ENCODE measurements around the gene TMEM63C.

The TMEM63C gene, protein sequence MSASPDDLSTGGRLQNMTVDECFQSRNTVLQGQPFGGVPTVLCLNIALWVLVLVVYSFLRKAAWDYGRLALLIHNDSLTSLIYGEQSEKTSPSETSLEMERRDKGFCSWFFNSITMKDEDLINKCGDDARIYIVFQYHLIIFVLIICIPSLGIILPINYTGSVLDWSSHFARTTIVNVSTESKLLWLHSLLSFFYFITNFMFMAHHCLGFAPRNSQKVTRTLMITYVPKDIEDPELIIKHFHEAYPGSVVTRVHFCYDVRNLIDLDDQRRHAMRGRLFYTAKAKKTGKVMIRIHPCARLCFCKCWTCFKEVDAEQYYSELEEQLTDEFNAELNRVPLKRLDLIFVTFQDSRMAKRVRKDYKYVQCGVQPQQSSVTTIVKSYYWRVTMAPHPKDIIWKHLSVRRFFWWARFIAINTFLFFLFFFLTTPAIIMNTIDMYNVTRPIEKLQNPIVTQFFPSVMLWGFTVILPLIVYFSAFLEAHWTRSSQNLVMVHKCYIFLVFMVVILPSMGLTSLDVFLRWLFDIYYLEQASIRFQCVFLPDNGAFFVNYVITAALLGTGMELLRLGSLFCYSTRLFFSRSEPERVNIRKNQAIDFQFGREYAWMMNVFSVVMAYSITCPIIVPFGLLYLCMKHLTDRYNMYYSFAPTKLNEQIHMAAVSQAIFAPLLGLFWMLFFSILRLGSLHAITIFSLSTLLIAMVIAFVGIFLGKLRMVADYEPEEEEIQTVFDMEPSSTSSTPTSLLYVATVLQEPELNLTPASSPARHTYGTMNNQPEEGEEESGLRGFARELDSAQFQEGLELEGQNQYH

DNA sequence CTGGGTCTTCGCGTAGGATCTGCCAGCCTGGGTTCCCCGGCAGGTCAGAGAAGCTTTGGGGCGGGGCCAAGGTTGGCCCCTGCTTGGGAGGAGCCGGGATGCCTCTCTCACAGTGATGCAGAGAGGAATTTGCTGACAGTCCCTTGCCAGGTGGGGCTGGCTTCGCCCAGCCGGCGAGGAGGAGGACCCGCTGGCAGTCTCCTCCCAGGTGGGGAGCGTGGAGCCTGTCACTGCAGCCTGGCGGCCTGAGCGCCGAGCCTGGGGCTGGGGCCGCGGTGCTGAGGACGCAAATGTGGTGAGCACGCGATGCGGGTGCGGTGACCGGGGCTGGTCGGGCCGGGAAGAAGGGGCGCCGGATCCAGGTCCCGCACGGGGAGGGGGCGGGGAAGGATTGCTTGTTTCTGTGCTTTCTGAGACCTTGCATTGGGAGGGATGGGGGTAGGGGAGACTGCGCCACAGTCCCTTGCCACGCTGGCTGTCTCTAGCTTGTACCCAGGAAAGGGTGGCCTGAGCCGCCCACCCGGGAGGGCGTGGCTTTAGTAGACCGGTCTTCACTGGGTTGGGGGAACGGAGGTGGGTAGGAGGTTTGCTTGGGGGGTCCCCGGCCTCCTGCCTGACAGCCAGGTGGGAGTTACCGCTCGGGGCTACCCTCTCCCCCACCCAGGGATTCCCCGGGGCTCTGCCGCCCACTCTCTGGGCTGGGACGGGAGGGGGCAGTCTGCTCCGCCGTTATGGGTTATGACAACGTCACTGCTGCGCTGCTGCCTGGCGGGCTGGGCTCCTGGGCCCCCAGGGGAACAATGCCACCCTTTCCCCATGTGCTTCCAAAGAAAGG is at the start of gene TMEM63C:
TSS of gene TMEM63C (plus strand) at position 196 of the 835 bp plus-strand sequence. CDS start 37,016 bp downstream, outside the sequence.
- DNase-seq: peak; percentile 68

DNA sequence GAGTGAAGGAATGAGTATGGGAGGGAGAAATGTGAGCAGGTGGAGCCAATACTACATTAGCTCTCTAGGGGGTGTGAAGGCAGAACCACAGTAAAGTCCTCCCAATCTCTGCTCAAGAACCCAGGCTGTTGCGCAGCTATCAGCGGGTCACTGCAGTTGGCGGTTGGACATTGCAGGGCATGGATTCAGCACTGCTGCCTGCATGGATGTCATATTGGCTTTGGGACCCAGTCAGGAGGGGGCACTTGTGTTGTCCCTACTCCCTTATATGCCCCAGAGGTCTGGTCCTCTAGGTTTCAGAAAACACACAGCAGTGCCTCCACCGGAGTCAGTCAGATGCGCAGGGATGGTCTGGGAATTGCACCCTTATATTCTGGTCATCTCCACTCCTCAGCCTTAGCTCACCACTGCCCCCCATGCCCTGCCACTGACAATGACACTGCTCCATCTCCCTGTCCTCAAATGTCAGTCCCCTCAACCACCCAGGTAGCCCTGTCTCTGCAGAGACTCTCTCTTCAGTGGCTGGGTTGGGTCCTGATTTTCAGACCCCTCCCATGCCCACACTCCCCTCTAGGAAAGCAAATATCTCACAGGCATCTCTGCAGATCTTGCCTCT is 49.6 kb upstream of the TMEM63C start:
- DNase-seq: no peak

DNA sequence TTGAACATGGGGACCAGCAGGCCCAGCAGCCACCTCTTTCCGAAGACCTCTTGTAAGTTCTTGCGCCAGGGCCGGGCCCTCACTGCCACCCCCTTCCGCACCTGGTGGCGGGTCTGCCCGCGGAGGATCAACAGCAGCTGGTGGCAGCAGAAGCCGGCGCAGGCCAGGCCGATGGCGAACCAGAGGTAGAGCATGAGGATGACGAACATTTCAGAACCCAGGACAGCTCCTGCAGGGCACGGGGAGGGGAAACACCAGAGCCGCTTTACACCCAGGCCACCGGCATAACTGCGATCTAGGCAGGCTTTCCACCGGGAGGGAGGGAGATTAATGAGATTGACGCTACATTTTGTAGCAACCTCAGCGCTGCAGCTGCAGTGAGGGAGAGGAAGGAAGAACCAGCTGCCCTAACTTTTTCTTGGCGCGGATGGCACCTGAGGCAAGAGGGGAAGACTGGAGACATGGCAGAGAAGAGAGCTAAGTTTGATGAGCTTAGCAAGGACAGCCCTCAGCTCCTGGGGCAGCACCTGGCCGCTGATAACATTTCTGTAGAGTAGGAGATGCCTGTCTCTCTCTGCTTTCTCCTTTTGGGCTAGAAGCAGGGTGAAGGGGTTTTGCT is 47.8 kb upstream of the TMEM63C start:
- DNase-seq: peak; percentile 49

DNA sequence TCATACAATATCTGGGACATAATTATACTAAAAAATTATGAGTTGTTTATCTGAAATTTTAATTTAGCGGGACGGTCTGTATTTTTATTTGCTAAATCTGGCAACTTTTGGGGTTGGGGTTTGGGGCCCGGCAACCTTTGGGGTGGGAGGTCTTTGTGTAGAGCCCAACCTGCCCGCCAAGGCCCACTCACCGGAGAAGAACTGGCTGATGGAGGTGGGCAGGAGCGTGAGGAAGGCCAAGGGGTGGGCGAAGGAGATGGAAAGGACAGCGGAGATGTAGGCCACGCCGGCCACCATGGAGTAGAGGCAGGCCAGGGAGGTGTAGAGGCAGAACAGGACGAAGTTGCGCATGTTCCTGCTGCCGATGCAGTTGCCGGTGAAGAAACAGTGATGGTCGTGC is 42.6 kb upstream of the TMEM63C start:
- DNase-seq: no peak

DNA sequence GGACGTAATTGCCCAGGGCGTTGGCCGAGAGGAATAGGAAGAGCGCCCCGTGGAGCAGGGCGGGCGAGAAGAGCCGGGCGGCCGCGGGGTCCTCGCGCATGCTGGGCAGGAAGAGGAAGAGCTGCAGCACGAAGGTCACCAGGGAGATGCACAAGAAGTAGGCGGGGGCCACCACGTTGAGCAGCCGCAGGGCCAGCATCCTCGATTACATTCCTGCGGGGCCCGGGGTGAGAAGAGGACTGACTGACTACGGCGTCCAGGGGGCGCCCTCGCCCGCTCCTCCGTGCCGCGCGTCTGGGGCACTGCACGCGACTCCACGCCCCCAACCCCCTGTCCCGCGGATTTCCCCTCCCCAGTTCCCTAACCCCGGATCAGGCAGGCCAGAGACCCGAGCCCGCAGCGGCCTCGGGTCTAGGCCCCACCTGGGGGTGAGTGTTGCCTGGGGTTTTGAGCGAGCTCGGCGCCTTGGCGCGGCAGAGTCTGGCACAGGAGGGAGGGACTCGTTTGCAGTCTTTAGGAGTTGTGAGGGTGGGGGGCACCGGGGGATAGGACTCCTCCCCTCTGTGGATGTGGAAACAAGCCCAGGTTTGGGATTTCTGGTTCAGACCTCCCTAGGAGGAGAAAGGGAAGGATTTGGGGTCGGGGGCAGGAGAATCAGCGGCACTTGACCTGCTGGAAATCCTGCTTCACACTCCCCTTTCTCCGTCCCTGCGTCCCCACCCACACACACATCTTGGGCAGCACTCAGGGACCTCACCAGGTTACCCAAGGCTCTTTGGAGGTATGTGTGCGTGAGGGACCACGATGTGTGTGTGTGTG is 41.8 kb upstream of the TMEM63C start:
- DNase-seq: peak; percentile 15

DNA sequence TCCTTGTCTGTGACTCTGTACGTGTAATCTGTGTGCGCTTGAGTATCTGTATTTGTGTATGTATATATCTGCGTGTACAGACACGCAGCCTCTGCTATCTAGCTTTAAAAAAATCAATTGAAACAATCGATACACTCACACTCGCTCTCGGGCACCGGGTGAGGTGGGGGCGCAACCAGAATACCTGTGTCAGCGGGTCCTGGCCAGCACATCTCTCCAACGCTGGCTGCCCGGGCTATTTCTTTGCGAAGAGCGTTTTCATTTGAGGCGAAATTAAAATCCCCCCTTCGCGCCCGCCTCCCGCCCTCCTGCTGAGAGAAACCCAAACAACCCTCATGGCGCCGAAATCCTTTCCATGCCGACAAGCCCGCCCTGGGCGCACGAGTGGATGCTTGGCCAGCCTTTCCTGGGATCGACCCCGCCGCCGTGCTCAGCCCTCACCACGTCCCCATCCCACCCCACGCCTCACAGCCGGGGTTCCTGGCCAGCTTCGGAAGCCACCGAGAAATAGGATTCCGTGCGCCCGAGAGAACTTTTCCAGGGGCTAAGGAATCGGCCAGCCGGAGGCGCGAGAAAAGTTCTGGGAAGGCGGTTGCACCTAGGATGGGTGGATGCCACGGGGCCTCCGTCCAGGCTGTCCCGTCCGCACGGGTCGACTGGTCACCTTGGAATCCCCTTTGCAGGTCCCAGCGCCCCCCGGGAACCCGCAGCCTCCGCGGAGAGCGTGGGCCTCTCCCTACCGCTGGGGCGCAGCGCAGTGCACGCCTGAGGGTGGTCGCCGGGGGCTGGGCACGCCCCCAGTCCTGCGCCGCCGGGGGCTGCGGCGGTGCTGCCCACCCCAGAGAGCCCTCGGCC is 41.0 kb upstream of the TMEM63C start:
- no peak for DNase-seq

DNA sequence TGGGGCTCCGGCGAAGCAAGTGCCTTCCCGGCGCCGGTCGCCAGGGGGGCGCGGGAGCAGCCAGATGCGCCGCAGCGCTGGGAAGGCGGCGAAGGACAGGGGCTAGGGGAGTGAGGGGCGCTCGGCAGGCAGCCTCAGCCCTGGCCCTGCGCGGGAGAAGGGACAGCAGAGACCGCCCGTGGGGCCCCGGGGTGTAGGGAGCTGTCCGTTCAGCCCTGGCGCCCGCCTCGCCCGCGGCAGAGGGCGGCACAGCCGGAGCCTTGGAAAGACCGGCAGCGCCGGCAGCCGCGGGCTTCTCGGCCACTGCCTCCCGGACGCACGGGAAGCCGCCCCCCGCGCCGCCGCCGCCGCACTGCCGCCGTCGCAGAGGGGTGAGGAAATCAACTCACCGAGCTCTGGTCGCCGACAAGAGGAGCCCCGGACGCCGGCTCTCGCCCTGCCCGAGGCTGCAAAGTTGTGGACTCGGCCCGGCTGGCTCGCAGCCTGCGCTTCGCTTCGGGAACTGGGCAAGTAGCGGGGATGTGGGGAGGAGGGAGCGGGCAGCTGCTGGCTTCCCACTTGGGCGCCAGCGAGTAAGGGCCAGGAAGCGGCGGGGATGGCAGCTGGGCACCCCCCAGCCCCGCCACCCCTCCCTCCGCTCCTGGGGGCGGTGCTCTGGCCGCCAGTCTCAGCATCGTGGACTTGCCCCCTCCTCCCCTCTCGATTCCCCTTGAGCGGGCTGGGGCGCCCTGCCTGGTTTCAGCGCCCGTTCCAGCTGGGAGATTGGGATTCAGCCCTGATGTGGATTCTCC is 40.2 kb upstream of the TMEM63C start, which contains the start of gene ZDHHC22:
TSS of gene ZDHHC22 (minus strand) at position 578 of the 791 bp plus-strand sequence. CDS start 2,053 bp downstream, outside the sequence.
- DNase-seq: no peak

DNA sequence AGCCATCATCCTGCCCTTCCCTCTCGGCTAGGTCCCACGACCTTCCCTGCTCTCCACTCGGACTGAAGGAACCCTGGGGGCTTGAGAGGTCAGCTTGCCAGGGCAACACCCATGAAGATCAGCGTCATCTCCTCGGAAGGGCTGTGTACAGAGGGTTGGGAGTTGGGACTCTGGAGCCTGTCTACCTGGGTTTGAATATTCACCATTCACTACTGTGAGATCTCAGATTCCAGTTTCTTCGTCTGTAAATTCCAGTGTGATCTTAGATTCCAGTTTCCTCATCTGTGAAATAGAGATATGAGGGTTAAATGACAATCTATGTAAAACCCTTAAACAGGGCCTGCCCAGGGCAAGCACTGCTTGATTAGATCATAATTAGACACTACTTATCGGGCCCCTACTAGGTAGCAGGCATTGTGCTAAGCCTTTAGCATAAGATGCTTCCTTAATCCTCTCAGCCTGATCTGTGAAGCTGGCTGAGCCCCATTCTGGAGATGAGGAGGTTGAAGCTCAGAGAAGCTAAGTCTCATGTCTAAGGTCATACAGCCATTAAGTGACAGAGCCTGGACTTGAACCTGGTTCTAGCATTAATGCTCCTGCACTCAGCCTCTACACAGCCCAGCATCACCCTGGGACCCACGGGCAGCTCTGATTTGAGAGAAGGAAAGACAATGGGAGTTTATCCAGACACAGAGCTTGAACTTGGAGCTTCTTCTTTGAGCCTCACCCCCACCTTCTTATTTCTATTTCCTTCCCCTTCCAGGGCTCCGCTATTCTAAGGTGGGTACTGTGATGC is 39.4 kb upstream of the TMEM63C start:
- no peak for DNase-seq

DNA sequence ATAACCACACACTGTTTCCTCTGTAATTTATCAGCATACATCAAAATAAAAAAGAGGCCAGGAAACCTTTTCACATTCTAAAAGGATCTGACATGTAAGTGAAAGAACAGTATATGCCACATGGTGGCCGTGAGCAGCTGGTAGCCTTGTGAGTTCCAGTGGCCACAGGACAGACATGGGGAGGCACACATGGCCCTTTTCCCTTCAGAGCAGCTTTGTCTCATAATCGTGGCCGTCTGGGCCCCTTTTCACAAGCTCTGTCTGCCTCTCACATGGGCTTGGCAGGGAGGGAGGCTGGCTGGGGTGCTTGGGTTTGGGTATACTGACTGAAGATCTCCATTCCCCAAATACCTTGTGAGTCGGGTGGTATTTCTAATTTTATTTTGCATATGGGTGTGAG is 38.5 kb upstream of the TMEM63C start:
- no peak for DNase-seq

DNA sequence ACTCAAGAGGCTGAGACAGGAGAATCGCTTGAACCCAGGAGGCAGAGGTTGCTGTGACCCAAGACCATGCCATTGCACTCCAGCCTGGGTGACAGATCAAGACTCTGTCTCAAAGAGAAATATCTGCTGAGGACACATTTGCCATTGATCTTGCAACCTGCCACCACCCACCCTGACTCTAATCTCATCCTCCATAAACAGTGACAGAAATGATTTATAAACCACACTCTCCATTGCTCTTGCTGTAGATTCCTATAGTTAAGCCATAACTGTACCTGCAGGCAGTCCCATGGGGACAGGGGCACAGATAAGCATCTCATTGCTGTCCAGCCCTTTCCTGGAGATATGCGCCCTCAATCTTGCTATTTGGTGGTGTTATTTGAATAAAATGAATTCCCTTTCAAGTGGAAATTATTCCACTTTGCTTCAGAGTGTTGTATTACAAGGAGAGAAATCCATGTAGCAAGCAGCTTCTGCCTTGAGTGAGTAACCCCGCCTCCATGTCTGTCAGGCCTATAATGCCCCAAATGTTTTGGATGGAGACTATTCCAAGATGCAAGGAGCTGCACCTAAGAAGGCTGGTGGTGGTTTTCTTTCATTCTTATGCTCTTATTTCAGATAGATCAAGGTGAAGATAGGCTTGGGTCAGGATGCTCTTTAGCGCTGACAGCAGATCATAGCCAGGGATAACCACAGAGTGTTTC is 37.0 kb upstream of the TMEM63C start:
- no peak for DNase-seq

DNA sequence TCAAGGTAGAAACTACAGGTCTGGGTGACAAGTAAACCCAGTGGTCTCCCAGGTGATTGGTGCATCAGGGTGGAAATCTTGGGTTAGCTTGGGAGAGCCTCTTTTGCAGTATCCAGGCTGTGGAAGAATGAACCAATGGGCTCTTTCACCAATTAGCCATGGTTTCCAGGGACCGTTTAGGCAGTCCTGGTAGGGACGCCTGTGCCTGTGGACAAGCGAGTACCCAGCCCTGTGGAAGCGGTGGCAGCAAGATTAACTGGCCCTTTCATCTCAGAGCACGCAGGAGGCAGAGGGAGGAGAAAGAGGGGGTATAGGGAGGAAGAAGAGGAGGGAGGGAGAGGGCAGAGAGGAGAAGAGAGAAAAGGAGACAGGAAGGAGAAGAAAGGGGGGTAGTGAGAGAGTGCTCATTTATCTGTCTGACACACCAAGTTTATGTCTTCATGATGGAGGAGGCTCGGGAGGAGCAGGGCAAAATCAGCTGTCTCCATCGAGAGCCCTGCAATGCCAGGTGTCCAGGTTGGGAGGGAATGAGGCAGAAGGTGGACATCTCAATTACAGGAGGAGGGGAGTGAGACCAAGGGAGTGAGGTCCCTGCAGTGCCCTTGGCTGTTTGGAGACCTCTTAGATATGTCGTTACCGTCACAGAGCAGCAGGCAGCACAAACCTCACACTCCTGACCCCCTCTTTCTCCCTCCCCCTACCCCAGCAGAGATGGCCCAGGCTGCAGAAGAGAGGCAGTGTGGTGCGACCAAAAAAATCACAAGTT is 35.4 kb upstream of the TMEM63C start:
- no peak for DNase-seq

DNA sequence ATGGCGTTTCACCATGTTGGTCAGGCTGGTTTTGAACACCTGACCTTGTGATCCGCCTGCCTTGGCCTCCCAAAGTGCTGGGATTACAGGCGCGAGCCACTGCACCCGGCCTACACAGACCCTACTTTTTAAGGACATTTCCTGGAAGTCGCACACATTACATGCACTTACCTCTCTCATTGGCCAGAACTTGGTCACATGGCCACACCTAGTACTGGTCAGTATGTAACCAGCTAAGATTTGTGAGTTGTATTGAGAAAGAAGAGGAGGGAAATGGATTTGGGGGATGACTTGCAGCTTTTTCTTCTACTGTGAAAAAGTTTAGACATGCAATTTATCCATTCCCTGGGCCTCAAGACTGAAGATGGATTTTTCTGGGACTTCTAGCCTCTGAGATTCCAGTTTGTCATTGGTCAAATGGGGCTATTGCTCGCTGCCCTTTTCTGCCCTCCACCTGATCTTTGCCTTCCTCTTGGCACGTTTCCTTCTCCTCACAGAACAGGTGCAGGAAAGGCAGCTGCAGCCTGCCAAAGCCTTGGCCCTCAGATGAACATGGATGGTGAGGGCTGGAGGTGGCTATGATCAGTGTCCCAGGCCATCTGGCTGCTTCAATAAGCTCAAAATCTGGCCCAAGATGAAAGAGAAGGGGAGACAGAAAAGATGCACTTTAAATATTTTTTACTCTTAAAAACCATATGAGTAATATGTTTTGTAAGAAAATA is 32.9 kb upstream of the TMEM63C start:
- DNase-seq: no peak

DNA sequence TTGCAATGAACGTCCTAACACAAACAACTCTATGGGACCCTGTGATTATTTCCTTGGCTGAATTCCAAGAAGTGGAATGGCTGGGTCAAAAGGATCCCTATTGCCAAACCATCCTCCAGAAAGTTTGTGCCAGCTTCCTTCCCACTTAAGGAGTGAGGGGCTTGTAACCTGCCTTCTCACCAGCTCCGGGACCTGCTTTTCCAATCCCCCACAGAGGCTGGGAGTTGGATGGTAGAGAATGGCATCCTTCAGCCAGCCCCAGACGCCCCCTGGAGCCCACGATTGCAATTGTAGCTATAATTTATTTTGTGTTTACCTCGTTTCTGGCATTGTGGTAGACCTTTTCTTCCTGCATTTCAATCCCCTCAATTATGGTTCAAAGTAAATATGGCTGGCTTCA is 30.4 kb upstream of the TMEM63C start:
- no peak for DNase-seq

DNA sequence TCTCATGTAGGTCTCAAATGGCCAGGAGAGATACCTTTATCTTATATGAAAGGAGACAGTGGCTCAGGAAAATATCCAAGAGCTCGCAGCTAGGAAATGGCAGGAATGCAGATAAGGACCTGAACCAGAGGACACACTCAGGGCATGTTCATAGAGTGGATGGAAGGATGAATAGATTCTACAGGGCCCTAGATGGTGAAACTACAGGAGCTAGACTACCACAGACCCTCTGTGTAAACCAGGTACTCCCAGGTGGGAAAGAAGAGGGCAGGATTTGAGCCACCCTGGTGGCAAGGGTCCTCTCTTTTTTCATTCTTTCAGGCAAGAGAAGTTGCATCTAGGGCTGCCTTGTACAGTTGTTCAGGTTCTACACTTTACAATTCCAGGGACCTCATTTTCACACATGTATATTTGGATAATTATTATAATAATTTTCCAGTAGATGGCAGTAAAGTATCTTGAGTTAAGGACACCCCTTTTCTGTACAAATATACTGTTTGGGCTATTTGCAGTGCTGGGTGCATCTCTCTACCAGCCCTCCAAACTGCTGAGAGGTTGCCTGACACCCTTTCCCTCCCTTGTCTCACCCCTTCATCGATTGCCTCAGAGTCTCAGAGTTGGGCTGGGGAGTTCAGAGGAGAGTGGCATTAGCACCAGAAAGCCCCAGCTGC is 29.5 kb upstream of the TMEM63C start:
- peak; percentile 19 for DNase-seq

DNA sequence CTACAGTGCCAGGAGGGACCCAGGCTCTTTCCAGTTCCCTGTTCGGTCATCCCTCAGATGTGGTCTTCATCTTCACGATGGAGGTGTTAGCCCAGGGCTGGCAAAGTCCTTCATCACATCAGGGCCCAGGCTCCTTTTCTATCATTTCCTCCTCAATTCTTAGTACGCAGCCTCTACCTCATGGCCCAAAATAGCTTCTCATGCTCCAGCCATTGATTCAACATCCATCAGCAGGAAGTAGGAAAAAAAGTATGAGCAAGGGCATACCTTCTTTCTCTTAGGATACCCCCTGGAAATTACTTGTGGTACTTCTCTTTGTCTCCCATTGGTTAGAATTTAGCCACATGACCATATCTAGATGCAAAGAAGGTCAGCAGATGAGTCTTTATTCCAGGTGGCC is 27.8 kb upstream of the TMEM63C start:
- no peak for DNase-seq

DNA sequence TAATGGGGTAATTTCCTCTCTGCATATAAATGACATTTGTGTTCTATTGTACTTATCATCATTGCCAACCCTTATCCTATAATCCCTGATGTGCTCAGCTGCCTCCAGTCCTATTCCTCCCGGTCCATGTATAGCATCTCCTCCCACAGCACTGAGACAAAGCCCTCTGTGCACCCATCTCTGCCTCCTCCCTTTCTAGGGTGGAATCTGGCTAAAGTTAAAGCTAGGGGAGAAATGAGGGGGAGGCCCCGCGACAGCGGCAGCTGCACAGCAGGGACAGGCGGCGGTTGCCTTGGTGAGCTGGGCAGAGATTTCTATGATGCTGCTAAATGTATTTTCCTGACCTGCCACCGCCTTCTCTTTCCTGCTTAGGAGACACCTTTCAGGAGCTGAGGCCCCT is 27.2 kb upstream of the TMEM63C start:
- DNase-seq: no peak

Data from CD4-positive, alpha-beta T cell treated with Interleukin-17A for 1 hour (primary cell).